ENCODE results near the gene RFX4.
A peak's percentile ranks its signal among the peaks of the same experiment; 100 is the strongest.

The RFX4 gene

DNA sequence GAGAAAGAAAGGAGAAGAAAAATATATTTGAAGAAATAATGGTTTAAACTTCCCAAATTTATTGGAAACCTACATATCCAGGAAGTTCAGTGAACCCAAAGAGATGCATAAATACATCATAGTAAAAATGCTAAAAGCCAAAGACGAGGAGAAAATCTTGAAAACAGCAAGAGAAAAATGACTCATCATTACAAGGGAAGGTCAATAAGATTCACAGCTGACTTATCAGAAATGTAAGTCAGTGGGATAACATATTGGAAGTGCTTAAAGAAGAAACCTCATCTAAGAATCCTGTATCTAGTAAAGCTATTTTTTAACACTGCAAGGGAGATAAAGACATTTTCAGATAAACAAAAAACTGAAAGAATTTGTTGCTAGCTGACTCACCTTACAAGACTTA lies 211.6 kb downstream of the RFX4 start:
- FAIRE-seq, result no peak
- DNase-seq (ENCODE audit: insufficient read length, low spot score), result no peak
- TF ChIP-seq POU2F2 (IDR thresholded peaks at IDR 0.05; ENCODE audit: low read depth, low read length) (no peak), POLR2AphosphoS5 (IDR thresholded peaks at IDR 0.05; ENCODE audit: low read depth, low read length) (no peak), POLR2A (IDR thresholded peaks at IDR 0.05; ENCODE audit: low read depth, low read length) (no peak), PAX5 (IDR thresholded peaks at IDR 0.05; ENCODE audit: insufficient read depth, low read length, severe bottlenecking) (no peak), TAF1 (IDR thresholded peaks at IDR 0.05; ENCODE audit: low read depth, low read length) (no peak), SPI1 (IDR thresholded peaks at IDR 0.05; ENCODE audit: low read depth, low read length) (no peak)

GRCh38 chr12:106801167-106801708 lies 218.4 kb downstream of the RFX4 start:
- DNase-seq (ENCODE audit: insufficient read length, low spot score) (no peak), FAIRE-seq (peak; percentile 59)
- TF ChIP-seq TAF1 (IDR thresholded peaks at IDR 0.05; ENCODE audit: low read depth, low read length) (no peak), SPI1 (IDR thresholded peaks at IDR 0.05; ENCODE audit: low read depth, low read length) (peak; percentile 52; the same call in 1 of the 2 replicates)

- DNase-seq (ENCODE audit: insufficient read length, low spot score) (no peak), FAIRE-seq (no peak)
- TF ChIP-seq POU2F2 (IDR thresholded peaks at IDR 0.05; ENCODE audit: low read depth, low read length) (no peak), SPI1 (IDR thresholded peaks at IDR 0.05; ENCODE audit: low read depth, low read length) (no peak), PAX5 (IDR thresholded peaks at IDR 0.05; ENCODE audit: insufficient read depth, low read length, severe bottlenecking) (no peak), POLR2A (IDR thresholded peaks at IDR 0.05; ENCODE audit: low read depth, low read length) (no peak), POLR2AphosphoS5 (IDR thresholded peaks at IDR 0.05; ENCODE audit: low read depth, low read length) (no peak), TAF1 (IDR thresholded peaks at IDR 0.05; ENCODE audit: low read depth, low read length) (no peak)
Measured at GRCh38 chr12:106801830-106802533, 219.2 kb downstream of the RFX4 start.

DNA sequence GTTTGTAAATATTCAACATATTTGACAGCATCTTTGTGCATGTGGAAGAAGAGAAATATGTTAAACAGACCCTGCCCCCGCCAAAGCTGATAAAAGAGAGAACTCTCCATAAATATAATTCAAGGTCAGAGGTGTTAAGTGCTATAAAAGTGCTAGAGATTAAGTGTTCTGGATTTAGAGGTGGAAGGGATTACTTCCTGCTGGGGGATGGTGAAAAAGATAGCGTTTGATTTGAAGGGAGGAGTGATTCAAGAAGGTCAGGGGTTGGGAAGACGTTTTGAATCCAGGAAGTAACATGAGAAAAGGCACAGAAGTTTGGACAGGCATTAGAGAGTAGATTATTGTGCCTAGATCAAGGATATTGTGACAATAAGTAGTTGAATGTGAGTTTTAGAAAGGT lies 221.9 kb downstream of the RFX4 start:
- TF ChIP-seq POU2F2 (IDR thresholded peaks at IDR 0.05; ENCODE audit: low read depth, low read length) (no peak), POLR2AphosphoS5 (IDR thresholded peaks at IDR 0.05; ENCODE audit: low read depth, low read length) (no peak), TAF1 (IDR thresholded peaks at IDR 0.05; ENCODE audit: low read depth, low read length) (no peak), PAX5 (IDR thresholded peaks at IDR 0.05; ENCODE audit: insufficient read depth, low read length, severe bottlenecking) (no peak), POLR2A (IDR thresholded peaks at IDR 0.05; ENCODE audit: low read depth, low read length) (no peak), SPI1 (IDR thresholded peaks at IDR 0.05; ENCODE audit: low read depth, low read length) (no peak)
- DNase-seq (ENCODE audit: insufficient read length, low spot score) (no peak), FAIRE-seq (no peak)
